ENCODE measurements around the gene MOB3A. TPM values are rescaled to one million over a fixed set of nuclear protein-coding genes. Genes with fewer than 3 reads are reported as not detected.

The MOB3A gene
- total and polyA plus RNA-seq, 2 experiments from 2014 or later = 2.9 to 5.9 TPM

DNA sequence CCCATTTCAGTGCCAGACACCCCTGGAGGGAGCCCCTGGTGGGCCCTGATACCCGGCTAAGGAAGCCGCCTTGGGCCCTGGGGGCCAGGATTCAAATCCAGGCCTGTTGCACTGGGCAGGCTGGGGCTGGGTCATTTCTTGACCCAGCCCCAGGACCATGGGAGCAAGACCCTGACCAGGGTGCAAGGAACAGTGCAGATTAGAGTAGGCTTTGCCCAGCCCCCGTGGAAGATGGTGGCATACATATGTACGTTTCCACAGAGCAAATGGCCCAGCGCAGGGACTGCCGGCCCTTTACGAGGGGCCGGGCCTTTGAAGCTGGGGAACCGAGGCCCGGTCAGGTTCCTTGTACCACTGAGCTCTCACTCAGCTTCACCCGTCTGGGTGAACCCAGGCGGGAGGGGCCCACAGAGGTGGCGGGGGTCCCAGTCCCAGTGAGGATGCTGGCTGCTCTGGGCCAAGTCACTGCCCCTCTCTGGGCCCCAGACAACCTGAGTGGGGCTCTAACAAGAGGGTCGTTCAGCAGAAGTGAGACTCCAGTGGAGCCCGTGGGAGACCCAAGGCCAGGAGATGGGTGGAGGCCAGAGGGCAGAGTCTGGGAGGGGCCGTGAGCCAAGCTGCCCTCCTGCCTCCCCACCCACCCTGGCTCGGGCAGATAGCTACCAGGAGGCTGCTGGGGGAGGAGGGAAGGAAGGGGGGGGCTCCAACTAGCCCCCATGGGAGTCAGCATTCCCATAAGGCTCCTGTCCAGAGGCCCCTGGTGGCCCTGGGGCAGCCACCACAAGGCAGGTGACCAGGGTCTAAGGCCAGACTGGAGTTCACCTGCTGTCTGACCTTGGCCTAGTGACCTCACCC lies 47.8 kb downstream of the MOB3A start (continued):
- TF ChIP-seq ZNF462 (CRISPR knock-in tag; IDR thresholded peaks at IDR 0.05) = no peak
- TF ChIP-seq, protein P1, sequence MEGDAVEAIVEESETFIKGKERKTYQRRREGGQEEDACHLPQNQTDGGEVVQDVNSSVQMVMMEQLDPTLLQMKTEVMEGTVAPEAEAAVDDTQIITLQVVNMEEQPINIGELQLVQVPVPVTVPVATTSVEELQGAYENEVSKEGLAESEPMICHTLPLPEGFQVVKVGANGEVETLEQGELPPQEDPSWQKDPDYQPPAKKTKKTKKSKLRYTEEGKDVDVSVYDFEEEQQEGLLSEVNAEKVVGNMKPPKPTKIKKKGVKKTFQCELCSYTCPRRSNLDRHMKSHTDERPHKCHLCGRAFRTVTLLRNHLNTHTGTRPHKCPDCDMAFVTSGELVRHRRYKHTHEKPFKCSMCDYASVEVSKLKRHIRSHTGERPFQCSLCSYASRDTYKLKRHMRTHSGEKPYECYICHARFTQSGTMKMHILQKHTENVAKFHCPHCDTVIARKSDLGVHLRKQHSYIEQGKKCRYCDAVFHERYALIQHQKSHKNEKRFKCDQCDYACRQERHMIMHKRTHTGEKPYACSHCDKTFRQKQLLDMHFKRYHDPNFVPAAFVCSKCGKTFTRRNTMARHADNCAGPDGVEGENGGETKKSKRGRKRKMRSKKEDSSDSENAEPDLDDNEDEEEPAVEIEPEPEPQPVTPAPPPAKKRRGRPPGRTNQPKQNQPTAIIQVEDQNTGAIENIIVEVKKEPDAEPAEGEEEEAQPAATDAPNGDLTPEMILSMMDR (conservative IDR thresholded peaks at IDR 0.05; ENCODE audit: low read depth in 2 of 2) = no peak
- TF ChIP-seq CREB1 (CRISPR knock-in tag; IDR thresholded peaks at IDR 0.05; ENCODE audit: low read depth) = no peak
- TF ChIP-seq JUNB (IDR thresholded peaks at IDR 0.05; ENCODE audit: unreplicated experiment) = no peak
- TF ChIP-seq ETS1 (IDR thresholded peaks at IDR 0.05) = no peak
- TF ChIP-seq ZNF114 (CRISPR knock-in tag; IDR thresholded peaks at IDR 0.05) = no peak
- TF ChIP-seq STAT1 (IDR thresholded peaks at IDR 0.05; ENCODE audit: unreplicated experiment) = no peak
